Muscle of leg (tissue), 16 donors: ENCODE data around the gene SYPL2. TPM values are rescaled to one million over a fixed set of nuclear protein-coding genes. Genes with fewer than 3 reads are reported as not detected.
A peak's percentile ranks its signal among the peaks of the same experiment; 100 is the strongest.

Experiments used
- DNase-seq: peaks from one replicate; pipeline ENCODE4 v3.0.0; 2013
- H3K27ac ChIP-seq: one replicate; pipeline ENCODE4 v1.5.1; 2013; ENCODE audit warnings: mild to moderate bottlenecking, low read length, control low read depth
- H3K27me3 ChIP-seq: one replicate; pipeline ENCODE4 v1.6.1; 2013; ENCODE audit warnings: low read length; ENCODE audit not compliant: control insufficient read depth, insufficient read depth
- H3K36me3 ChIP-seq: one replicate; pipeline ENCODE4 v1.6.1; 2013; ENCODE audit warnings: low read length; ENCODE audit not compliant: control insufficient read depth, insufficient read depth
- H3K4me1 ChIP-seq: one replicate; pipeline ENCODE4 v1.6.1; 2013; ENCODE audit warnings: low read length; ENCODE audit not compliant: control insufficient read depth, insufficient read depth
- H3K4me3 ChIP-seq: one replicate; pipeline ENCODE4 v1.5.1; 2013; ENCODE audit warnings: low read length, control low read depth
- H3K9me3 ChIP-seq: replicated peaks from 2 replicates; pipeline ENCODE4 v1.6.1; 2013; ENCODE audit warnings: low read depth, low read length; ENCODE audit not compliant: control insufficient read depth
- WGBS: methylation state at CpG from one replicate; pipeline ENCODE4 v1.1.5; 2013; ENCODE audit warnings: missing lambda C conversion rate; ENCODE audit not compliant: insufficient coverage; 5-methylcytosine and 5-hydroxymethylcytosine counted together
- long read RNA-seq, 11 donors: transcript quantifications; one replicate each; lab custom pipeline, GENCODE V29; 2026
- polyA plus RNA-seq, 8 donors: library from polyadenylated mRNA; unstranded; fragments of 120-200 nt; gene quantifications; one replicate each; pipeline versions ENCODE4 v1.2.1 to v1.2.3, GENCODE V29; 2013; ENCODE audit warnings: inconsistent platforms in 1 of 8, low replicate concordance in 1 of 8; ENCODE audit not compliant: insufficient read length in 8 of 8, insufficient read depth in 1 of 8
- total RNA-seq: library from RNA; stranded (reverse); fragments of 120-200 nt; gene quantifications from one replicate; pipeline ENCODE4 v1.2.4, GENCODE V29; 2013

Gene SYPL2
- total RNA-seq (57.3 TPM), polyA plus RNA-seq (100 to 1,000 TPM; 104 to 258 (median 199) TPM)
- long read RNA-seq, donor 1, transcript SYPL2-201 (6 exons, 3,624 nt) = major isoform, 25 of 42 reads
- long read RNA-seq, donor 1, partial matches to known transcripts = 8 of 42 reads
- long read RNA-seq, donor 1, other reads (novel, unspliced or antisense) = 9 of 42 reads
- long read RNA-seq, donor 2, transcript SYPL2-201 (6 exons, 3,624 nt) = major isoform, 5 of 30 reads
- long read RNA-seq, donor 2, partial matches to known transcripts = 25 of 30 reads
- long read RNA-seq, donor 2, other reads (novel, unspliced or antisense) = 0 of 30 reads
- long read RNA-seq, donor 3, transcript SYPL2-201 (6 exons, 3,624 nt) = major isoform, 62 of 212 reads
- long read RNA-seq, donor 3, partial matches to known transcripts = 136 of 212 reads
- long read RNA-seq, donor 3, other reads (novel, unspliced or antisense) = 12 of 212 reads
- long read RNA-seq, donor 4, transcript SYPL2-201 (6 exons, 3,624 nt) = major isoform, 25 of 140 reads
- long read RNA-seq, donor 4, partial matches to known transcripts = 115 of 140 reads
- long read RNA-seq, donor 4, other reads (novel, unspliced or antisense) = 0 of 140 reads
- long read RNA-seq, donor 5, transcript SYPL2-201 (6 exons, 3,624 nt) = major isoform, 32 of 62 reads
- long read RNA-seq, donor 5, partial matches to known transcripts = 15 of 62 reads
- long read RNA-seq, donor 5, other reads (novel, unspliced or antisense) = 15 of 62 reads
- long read RNA-seq, donor 6, transcript SYPL2-201 (6 exons, 3,624 nt) = major isoform, 57 of 106 reads
- long read RNA-seq, donor 6, partial matches to known transcripts = 35 of 106 reads
- long read RNA-seq, donor 6, other reads (novel, unspliced or antisense) = 13 of 106 reads
- long read RNA-seq, donor 7, transcript SYPL2-201 (6 exons, 3,624 nt) = major isoform, 35 of 215 reads
- long read RNA-seq, donor 7, partial matches to known transcripts = 173 of 215 reads
- long read RNA-seq, donor 7, other reads (novel, unspliced or antisense) = 6 of 215 reads
- long read RNA-seq, donor 8, transcript SYPL2-201 (6 exons, 3,624 nt) = major isoform, 10 of 11 reads
- long read RNA-seq, donor 8, partial matches to known transcripts = 0 of 11 reads
- long read RNA-seq, donor 8, other reads (novel, unspliced or antisense) = 0 of 11 reads
- long read RNA-seq, donor 9, transcript SYPL2-201 (6 exons, 3,624 nt) = major isoform, 38 of 117 reads
- long read RNA-seq, donor 9, partial matches to known transcripts = 79 of 117 reads
- long read RNA-seq, donor 9, other reads (novel, unspliced or antisense) = 0 of 117 reads
- long read RNA-seq, donor 10, transcript SYPL2-201 (6 exons, 3,624 nt) = major isoform, 51 of 185 reads
- long read RNA-seq, donor 10, partial matches to known transcripts = 121 of 185 reads
- long read RNA-seq, donor 10, other reads (novel, unspliced or antisense) = 12 of 185 reads
- long read RNA-seq, donor 11, transcript SYPL2-201 (6 exons, 3,624 nt) = major isoform, 25 of 48 reads
- long read RNA-seq, donor 11, partial matches to known transcripts = 14 of 48 reads
- long read RNA-seq, donor 11, other reads (novel, unspliced or antisense) = 9 of 48 reads

- H3K36me3 ChIP-seq = no peaks in the 10 kb centered on the region
- H3K27ac ChIP-seq = peak within 1 kb of the TSS; percentile 91
- WGBS = under 1% methylated on average over 75 of the region's 88 CpGs
- H3K4me1 ChIP-seq = peaks cover 10% of the 10 kb centered on the region
- peaks cover 64% of the 10 kb centered on the region for H3K27me3 ChIP-seq
- H3K4me3 ChIP-seq = peak within 1 kb of the TSS; percentile 54
- DNase-seq = peak; percentile 65
- H3K9me3 ChIP-seq = no peaks in the 10 kb centered on the region
These were observed at the start of gene SYPL2 for GRCh38 chr1:109466452-109467300. Gene SYPL2 (plus strand): TSS chr1:109466546. CDS start chr1:109466844, 298 bp downstream.

- Histone ChIP-seq H3K27me3 (no peaks in the 10 kb centered on the region), H3K9me3 (no peaks in the 10 kb centered on the region), H3K4me3 (no peak overlapping the region), H3K36me3 (peaks cover 12% of the 10 kb centered on the region), H3K27ac (no peak overlapping the region), H3K4me1 (peaks cover 6% of the 10 kb centered on the region)
- no peak for DNase-seq
- 73% methylated on average over 2 of the region's 2 CpGs for WGBS
These were observed 42.8 kb upstream of the SYPL2 start for GRCh38 chr1:109423498-109423897.

- peak overlapping the region; percentile 86 for H3K27ac ChIP-seq
- H3K36me3 ChIP-seq = peaks cover 7% of the 10 kb centered on the region
- under 1% methylated on average over 28 of the region's 32 CpGs for WGBS
- H3K27me3 ChIP-seq = no peaks in the 10 kb centered on the region
- peak overlapping the region; percentile 73 for H3K4me3 ChIP-seq
- peak; percentile 35 for DNase-seq
- peaks cover 6% of the 10 kb centered on the region for H3K4me1 ChIP-seq
- no peaks in the 10 kb centered on the region for H3K9me3 ChIP-seq
These were observed 40.7 kb upstream of the SYPL2 start for GRCh38 chr1:109425391-109426280.

- Histone ChIP-seq H3K27me3 (no peaks in the 10 kb centered on the region), H3K36me3 (no peaks in the 10 kb centered on the region), H3K9me3 (no peaks in the 10 kb centered on the region), H3K27ac (peak within 1 kb of the TSS; percentile 88), H3K4me3 (peak within 1 kb of the TSS; percentile 73), H3K4me1 (peaks cover 6% of the 10 kb centered on the region)
- under 1% methylated on average over 32 of the region's 50 CpGs for WGBS
- peak; percentile 99 for DNase-seq
These were observed 39.8 kb upstream of the SYPL2 start, which contains the start of gene PSMA5 for GRCh38 chr1:109426281-109427170. Gene PSMA5 (minus strand): TSS chr1:109426448. CDS start chr1:109426330, 118 bp downstream.

GRCh38 chr1:109427171-109427467 is 39.2 kb upstream of the SYPL2 start:
- Histone ChIP-seq H3K9me3 (no peaks in the 10 kb centered on the region), H3K27me3 (no peaks in the 10 kb centered on the region), H3K4me3 (peak overlapping the region; percentile 73), H3K4me1 (peaks cover 6% of the 10 kb centered on the region), H3K27ac (peak overlapping the region; percentile 88), H3K36me3 (no peaks in the 10 kb centered on the region)
- no CpG with 5 or more reads among the region's 7 CpGs for WGBS
- no peak for DNase-seq

- H3K9me3 ChIP-seq = no peaks in the 10 kb centered on the region
- no peak for DNase-seq
These were observed 34.0 kb upstream of the SYPL2 start for GRCh38 chr1:109432336-109432735.

GRCh38 chr1:109433322-109433721 is 33.0 kb upstream of the SYPL2 start:
- H3K36me3 ChIP-seq = no peaks in the 10 kb centered on the region
- H3K9me3 ChIP-seq = no peaks in the 10 kb centered on the region
- peaks cover 2% of the 10 kb centered on the region for H3K27me3 ChIP-seq
- no peak overlapping the region for H3K27ac ChIP-seq
- DNase-seq = no peak
- H3K4me3 ChIP-seq = no peak overlapping the region
- no peaks in the 10 kb centered on the region for H3K4me1 ChIP-seq
- no CpG with 5 or more reads among the region's 1 CpG for WGBS

More at GRCh38 chr1:109432336-109432735, 34.0 kb upstream of the SYPL2 start:
- Histone ChIP-seq H3K36me3 (no peaks in the 10 kb centered on the region), H3K4me3 (no peak overlapping the region), H3K4me1 (no peaks in the 10 kb centered on the region), H3K27me3 (peaks cover 2% of the 10 kb centered on the region), H3K27ac (no peak overlapping the region)
